Activated B cell treated with CpG ODN at 0.5 μM for 24 hours (primary cell): ENCODE measurements around the gene PLCB1. TPM values are rescaled to one million over a fixed set of nuclear protein-coding genes. Genes with fewer than 3 reads are reported as not detected.

Experiments
- ATAC-seq: fragments of 200-7000 bp; cut with Tn5 transposase; one replicate; pipeline ENCODE4 v1.10.0; 2021; ENCODE audit warnings: low read depth, mild to moderate bottlenecking, moderate library complexity
- CTCF ChIA-PET: fragments of 350-600 bp; sonication (Branson Sonifier 250); formaldehyde crosslinking; loops from one replicate; lab custom pipeline; 2021; ENCODE audit warnings: antibody characterized with exemption; lab: Charles Lee
- POLR2A ChIA-PET: fragments of 350-600 bp; sonication (Branson Sonifier 250); formaldehyde crosslinking; loops from one replicate; lab custom pipeline; 2021; ENCODE audit warnings: antibody characterized with exemption; lab: Charles Lee
- DNase-seq: peaks from one replicate; pipeline ENCODE4 v3.0.0; 2022
- H3K27ac Mint-ChIP-seq: one replicate; pipeline ENCODE4 v1.8.0; 2020; ENCODE audit warnings: mixed read lengths
- H3K27me3 Mint-ChIP-seq: one replicate; pipeline ENCODE4 v1.8.0; 2021; ENCODE audit warnings: mixed read lengths
- H3K36me3 Mint-ChIP-seq: one replicate; pipeline ENCODE4 v1.8.0; 2021; ENCODE audit warnings: low read depth, mixed read lengths
- H3K4me1 Mint-ChIP-seq: one replicate; pipeline ENCODE4 v1.8.0; 2021; ENCODE audit warnings: mixed read lengths
- H3K4me3 Mint-ChIP-seq: one replicate; pipeline ENCODE4 v1.8.0; 2020; ENCODE audit warnings: mild to moderate bottlenecking, mixed read lengths
- H3K9me3 Mint-ChIP-seq: one replicate; pipeline ENCODE4 v1.8.0; 2020; ENCODE audit warnings: mixed read lengths
- intact Hi-C: fragments of 100-400 bp; cut with micrococcal nuclease; formaldehyde crosslinking; loops from one replicate; pipeline ENCODE4 v1.15.1; 2024
- total RNA-seq: library from RNA; stranded (reverse); gene quantifications from 2 replicates; pipeline ENCODE4 v1.2.3, GENCODE V29; 2022
- TF ChIP-seq, protein P1 (sequence below): fragments of 200-600 bp; IDR thresholded peaks from one replicate; pipeline ENCODE4 v1.8.0; 2022; ENCODE audit warnings: antibody characterized with exemption, mild to moderate bottlenecking

Gene PLCB1
- total RNA-seq, 1 donor from 2014 or later: 0.86 TPM

DNA sequence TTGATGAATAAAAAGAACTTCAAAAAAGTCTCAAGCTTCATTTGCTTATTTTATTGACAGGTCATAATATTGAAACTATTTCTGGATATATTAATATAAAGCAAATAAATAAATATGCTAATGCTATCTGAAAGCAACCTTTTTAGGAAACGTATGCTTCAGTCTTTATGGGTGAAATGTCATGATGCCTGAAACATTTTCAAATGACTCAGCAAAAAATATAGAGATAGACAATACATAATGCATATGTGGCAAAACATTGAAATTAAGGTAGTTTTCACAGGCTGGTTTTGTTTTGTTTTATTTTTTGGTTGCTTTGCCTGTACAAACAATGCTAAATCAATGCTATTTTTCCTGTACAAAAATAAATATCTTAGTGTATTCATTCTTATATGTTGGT, 742.4 kb downstream of the PLCB1 start:
- Mint-ChIP-seq H3K9me3 (no peaks in the 10 kb centered on the region), H3K4me1 (no peaks in the 10 kb centered on the region), H3K36me3 (no peaks in the 10 kb centered on the region), H3K27me3 (no peaks in the 10 kb centered on the region), H3K4me3 (no peak overlapping the region), H3K27ac (no peak overlapping the region)
- CTCF ChIA-PET: no interaction called here
- ATAC-seq (no peak), DNase-seq (no peak)
- TF ChIP-seq, protein P1, sequence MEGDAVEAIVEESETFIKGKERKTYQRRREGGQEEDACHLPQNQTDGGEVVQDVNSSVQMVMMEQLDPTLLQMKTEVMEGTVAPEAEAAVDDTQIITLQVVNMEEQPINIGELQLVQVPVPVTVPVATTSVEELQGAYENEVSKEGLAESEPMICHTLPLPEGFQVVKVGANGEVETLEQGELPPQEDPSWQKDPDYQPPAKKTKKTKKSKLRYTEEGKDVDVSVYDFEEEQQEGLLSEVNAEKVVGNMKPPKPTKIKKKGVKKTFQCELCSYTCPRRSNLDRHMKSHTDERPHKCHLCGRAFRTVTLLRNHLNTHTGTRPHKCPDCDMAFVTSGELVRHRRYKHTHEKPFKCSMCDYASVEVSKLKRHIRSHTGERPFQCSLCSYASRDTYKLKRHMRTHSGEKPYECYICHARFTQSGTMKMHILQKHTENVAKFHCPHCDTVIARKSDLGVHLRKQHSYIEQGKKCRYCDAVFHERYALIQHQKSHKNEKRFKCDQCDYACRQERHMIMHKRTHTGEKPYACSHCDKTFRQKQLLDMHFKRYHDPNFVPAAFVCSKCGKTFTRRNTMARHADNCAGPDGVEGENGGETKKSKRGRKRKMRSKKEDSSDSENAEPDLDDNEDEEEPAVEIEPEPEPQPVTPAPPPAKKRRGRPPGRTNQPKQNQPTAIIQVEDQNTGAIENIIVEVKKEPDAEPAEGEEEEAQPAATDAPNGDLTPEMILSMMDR: no peak
- intact Hi-C loops: no loop called here
- POLR2A ChIA-PET: no interaction called here

DNA sequence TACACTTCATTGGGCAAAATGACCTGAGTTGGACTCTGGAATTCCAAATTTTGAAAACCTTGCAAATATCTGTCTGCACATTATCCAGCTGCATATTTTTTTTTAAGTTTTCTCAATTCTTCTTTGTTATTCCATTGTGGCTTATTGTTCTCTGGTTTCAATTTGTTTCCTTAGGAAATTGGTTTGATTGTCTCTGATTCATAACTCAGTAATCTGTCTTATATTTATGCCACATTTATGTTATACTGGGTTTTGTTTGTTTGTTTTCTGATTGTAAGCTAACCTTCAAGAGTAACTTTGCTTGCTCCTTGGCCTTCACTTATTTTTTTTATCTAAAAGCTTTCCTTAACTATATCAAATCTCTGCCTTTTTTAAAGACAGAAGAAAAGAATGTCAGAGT, 743.5 kb downstream of the PLCB1 start:
- H3K27ac Mint-ChIP-seq: no peak overlapping the region
- no peaks in the 10 kb centered on the region for H3K36me3 Mint-ChIP-seq
- H3K9me3 Mint-ChIP-seq: no peaks in the 10 kb centered on the region
- no peak for ATAC-seq
- intact Hi-C loops: no loop called here
- no peaks in the 10 kb centered on the region for H3K4me1 Mint-ChIP-seq
- TF ChIP-seq, protein P1: no peak
- H3K4me3 Mint-ChIP-seq: no peak overlapping the region
- ChIA-PET POLR2A (no interaction called here), CTCF (no interaction called here)
- no peaks in the 10 kb centered on the region for H3K27me3 Mint-ChIP-seq
- no peak for DNase-seq

DNA sequence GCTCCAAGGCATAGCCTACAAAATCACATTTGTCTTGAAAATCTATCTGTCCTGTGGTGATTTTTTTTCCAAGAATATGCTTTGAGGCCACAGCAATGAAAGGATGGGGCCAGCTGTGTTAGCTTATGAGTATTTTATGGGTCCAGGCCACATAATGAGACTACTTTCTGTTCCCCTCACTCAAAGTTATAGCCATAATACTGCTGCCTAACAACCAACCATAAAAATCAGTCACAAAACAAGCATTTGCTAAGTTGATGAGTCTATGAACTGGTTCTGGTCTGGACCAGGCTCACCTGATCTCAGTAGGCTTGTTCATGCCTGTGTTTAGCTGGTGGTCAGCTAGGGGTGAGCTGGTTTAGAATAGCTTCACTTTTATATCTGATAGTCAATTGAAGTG, 744.3 kb downstream of the PLCB1 start:
- POLR2A ChIA-PET: no interaction called here
- intact Hi-C loops: no loop called here
- Mint-ChIP-seq H3K27me3 (no peaks in the 10 kb centered on the region), H3K4me3 (no peak overlapping the region), H3K36me3 (no peaks in the 10 kb centered on the region), H3K9me3 (no peaks in the 10 kb centered on the region), H3K4me1 (no peaks in the 10 kb centered on the region), H3K27ac (no peak overlapping the region)
- TF ChIP-seq, protein P1: no peak
- ATAC-seq (no peak), DNase-seq (no peak)
- CTCF ChIA-PET: no interaction called here

DNA sequence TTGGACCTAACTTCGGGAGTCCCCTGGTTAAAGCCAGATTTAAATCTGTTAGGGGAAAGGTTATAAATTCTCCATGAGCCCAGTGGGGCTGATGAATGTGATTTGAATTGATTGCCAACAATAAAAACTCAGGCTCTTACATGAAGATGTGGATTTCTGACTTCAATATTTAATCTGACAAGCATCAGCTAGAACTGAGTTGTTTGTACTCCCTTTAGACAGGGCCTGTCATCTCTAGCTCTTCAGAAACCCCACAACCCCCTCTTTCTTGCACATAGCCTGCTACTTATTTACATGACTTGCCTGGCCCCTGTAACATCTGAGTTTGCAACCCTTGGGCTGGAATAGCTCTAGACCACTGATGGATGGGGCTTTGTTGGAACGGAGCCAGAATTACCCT, 745.2 kb downstream of the PLCB1 start:
- ChIA-PET CTCF (no interaction called here), POLR2A (no interaction called here)
- DNase-seq (no peak), ATAC-seq (no peak)
- no peaks in the 10 kb centered on the region for H3K4me1 Mint-ChIP-seq
- no peaks in the 10 kb centered on the region for H3K9me3 Mint-ChIP-seq
- H3K4me3 Mint-ChIP-seq: no peak overlapping the region
- H3K36me3 Mint-ChIP-seq: no peaks in the 10 kb centered on the region
- H3K27me3 Mint-ChIP-seq: no peaks in the 10 kb centered on the region
- TF ChIP-seq, protein P1: no peak
- no peak overlapping the region for H3K27ac Mint-ChIP-seq
- intact Hi-C loops: no loop called here

DNA sequence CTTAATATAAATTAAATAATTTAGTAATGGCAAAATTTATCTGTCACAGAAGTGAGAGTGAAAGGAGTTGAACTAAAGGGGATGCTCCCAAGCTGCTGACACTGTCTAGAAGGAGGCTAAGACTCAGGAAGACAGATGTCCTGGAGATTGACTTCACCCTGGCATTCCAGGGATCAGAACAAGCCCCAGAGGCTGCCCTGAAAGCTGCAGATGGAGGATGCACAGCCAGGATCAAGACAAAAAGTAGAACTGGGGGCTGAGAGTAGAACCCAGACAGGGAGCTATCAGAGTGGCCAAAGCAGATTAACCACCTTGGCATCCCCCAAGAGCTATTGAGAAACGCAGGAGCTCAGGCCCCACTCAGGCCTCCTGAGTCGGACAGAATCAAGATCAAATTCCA, 747.6 kb downstream of the PLCB1 start:
- no peak overlapping the region for H3K4me3 Mint-ChIP-seq
- DNase-seq (no peak), ATAC-seq (no peak)
- ChIA-PET POLR2A (no interaction called here), CTCF (no interaction called here)
- H3K9me3 Mint-ChIP-seq: no peaks in the 10 kb centered on the region
- no peak overlapping the region for H3K27ac Mint-ChIP-seq
- intact Hi-C loops: no loop called here
- no peaks in the 10 kb centered on the region for H3K4me1 Mint-ChIP-seq
- H3K36me3 Mint-ChIP-seq: no peaks in the 10 kb centered on the region
- no peaks in the 10 kb centered on the region for H3K27me3 Mint-ChIP-seq
- TF ChIP-seq, protein P1: no peak
